H1 (cell line): ENCODE data around the gene OGDH. TPM values are rescaled to one million over a fixed set of nuclear protein-coding genes. Genes with fewer than 3 reads are reported as not detected.

Experiments
- CTCF ChIA-PET: fragments of 300-600 bp; sonication (Branson Sonifier 250); formaldehyde crosslinking; loops from one replicate; lab custom pipeline; 2021; ENCODE audit not compliant: partially characterized antibody; lab: Charles Lee
- POLR2A ChIA-PET: fragments of 300-600 bp; sonication (Branson Sonifier 250); formaldehyde crosslinking; loops from one replicate; lab custom pipeline; 2021; ENCODE audit warnings: inconsistent platforms; ENCODE audit not compliant: partially characterized antibody; lab: Charles Lee
- DNase-seq, 2 experiments: peaks; one replicate each; pipeline versions ENCODE4 v3.0.0 to v3.0.0-alpha.2; 2010 to 2022; ENCODE audit warnings: low spot score in 2 of 2, low read depth in 1 of 2, mixed read lengths in 1 of 2
- FAIRE-seq: peaks from 2 replicates; lab custom pipeline; 2011; peaks lifted over from hg19 to GRCh38; lab: Jason Lieb, UNC
- H2AFZ ChIP-seq: 2 replicates; pipeline ENCODE4 v1.8.1; 2012; ENCODE audit warnings: low read length, inconsistent platforms
- H2AK5ac ChIP-seq: 2 replicates; pipeline ENCODE4 v1.6.1; 2013; ENCODE audit warnings: low read depth, low read length
- H2BK120ac ChIP-seq: replicated peaks from 2 replicates; pipeline ENCODE3; 2013; ENCODE audit warnings: low read depth, low read length, inconsistent platforms
- H2BK12ac ChIP-seq: 2 replicates; pipeline ENCODE4 v1.6.1; 2013; ENCODE audit warnings: low read depth, low read length
- H2BK15ac ChIP-seq: 2 replicates; pipeline ENCODE4 v1.6.1; 2013; ENCODE audit warnings: low read length
- H2BK20ac ChIP-seq: 2 replicates; pipeline ENCODE4 v1.6.1; 2013; ENCODE audit warnings: low read length
- H2BK5ac ChIP-seq: 2 replicates; pipeline ENCODE4 v1.6.1; 2013; ENCODE audit warnings: low read depth, low read length
- H3K14ac ChIP-seq: 2 replicates; pipeline ENCODE4 v1.6.1; 2013; ENCODE audit warnings: inconsistent platforms; ENCODE audit not compliant: insufficient read length
- H3K18ac ChIP-seq: 2 replicates; pipeline ENCODE4 v1.6.1; 2013; ENCODE audit warnings: low read length; ENCODE audit errors: extremely low read depth
- H3K23ac ChIP-seq: 2 replicates; pipeline ENCODE4 v1.6.1; 2013; ENCODE audit warnings: inconsistent platforms; ENCODE audit not compliant: insufficient read length
- H3K23me2 ChIP-seq: 2 replicates; pipeline ENCODE4 v1.6.1; 2013; ENCODE audit warnings: low read depth, low read length
- H3K27ac ChIP-seq: 2 replicates; pipeline ENCODE4 v1.6.1; 2011; ENCODE audit warnings: low read depth, low read length, inconsistent platforms
- H3K27me3 ChIP-seq, 4 experiments: replicated peaks in 1 of 4; 1 replicate in 1 of 4; 2 replicates in 3 of 4; pipeline versions ENCODE4 v1.6.1 to v1.8.1; 2011 to 2013; ENCODE audit warnings: low read length in 3 of 4, mild to moderate bottlenecking in 3 of 4, inconsistent platforms in 2 of 4, mixed read lengths in 2 of 4, moderate library complexity in 1 of 4; ENCODE audit not compliant: control insufficient read depth in 3 of 4, insufficient read depth in 3 of 4; ENCODE audit errors: extremely low read depth in 1 of 4
- H3K36me3 ChIP-seq, 4 experiments: 2 replicates each; pipeline versions ENCODE4 v1.6.1 to v1.8.1; 2011 to 2013; ENCODE audit warnings: mild to moderate bottlenecking in 4 of 4, low read length in 3 of 4, moderate library complexity in 2 of 4, control low read depth in 1 of 4, inconsistent platforms in 1 of 4; ENCODE audit not compliant: insufficient read depth in 4 of 4, control insufficient read depth in 2 of 4
- H3K4ac ChIP-seq: replicated peaks from 2 replicates; pipeline ENCODE3; 2013; ENCODE audit warnings: low read length, low read depth, mixed read lengths, inconsistent platforms; ENCODE audit not compliant: insufficient read length
- H3K4me1 ChIP-seq, 4 experiments: replicated peaks in 1 of 4; 1 replicate in 1 of 4; 2 replicates in 3 of 4; pipeline versions ENCODE4 v1.6.1 to v1.8.1; 2011 to 2013; ENCODE audit warnings: low read length in 3 of 4, inconsistent platforms in 2 of 4, mixed read lengths in 1 of 4; ENCODE audit not compliant: insufficient read depth in 4 of 4, control insufficient read depth in 3 of 4
- H3K4me2 ChIP-seq, 2 experiments: 2 replicates each; pipeline versions ENCODE4 v1.6.1 to v1.8.1; 2011 to 2013; ENCODE audit warnings: low read depth in 2 of 2, low read length in 2 of 2, control low read depth in 1 of 2, inconsistent platforms in 1 of 2, mild to moderate bottlenecking in 1 of 2; ENCODE audit not compliant: insufficient read depth in 1 of 2
- H3K4me3 ChIP-seq, 4 experiments: fragments of 200-600, 300-600 bp in 1 of 4; sonication (generic), shearing (Covaris generic), sonication (Bioruptor Twin) in 1 of 4; 2 replicates each; pipeline versions ENCODE4 v1.5.1 to v1.8.1; 2011 to 2016; ENCODE audit warnings: low read length in 4 of 4, low read depth in 3 of 4, control low read depth in 2 of 4, inconsistent platforms in 2 of 4, mild to moderate bottlenecking in 2 of 4, mixed read lengths in 1 of 4, moderate library complexity in 1 of 4; ENCODE audit not compliant: insufficient read depth in 2 of 4; ENCODE audit errors: extremely low read depth in 1 of 4
- H3K56ac ChIP-seq: replicated peaks from 2 replicates; pipeline ENCODE3; 2013; ENCODE audit warnings: low read depth, mild to moderate bottlenecking, mixed read lengths, low read length, inconsistent platforms; ENCODE audit not compliant: insufficient read length
- H3K79me1 ChIP-seq: 2 replicates; pipeline ENCODE4 v1.6.1; 2013; ENCODE audit warnings: low read depth, low read length, control low read depth
- H3K79me2 ChIP-seq, 2 experiments: 2 replicates each; pipeline versions ENCODE4 v1.6.1 to v1.8.1; 2012 to 2013; ENCODE audit warnings: low read length in 2 of 2, mild to moderate bottlenecking in 2 of 2, inconsistent platforms in 1 of 2; ENCODE audit not compliant: insufficient read depth in 2 of 2, control insufficient read depth in 1 of 2
- H3K9ac ChIP-seq, 4 experiments: replicated peaks in 1 of 4; 1 replicate in 1 of 4; 2 replicates in 3 of 4; pipeline versions ENCODE4 v1.6.1 to v1.8.1; 2011 to 2013; ENCODE audit warnings: low read depth in 3 of 4, low read length in 3 of 4, control low read depth in 2 of 4, mild to moderate bottlenecking in 2 of 4, moderate library complexity in 2 of 4, inconsistent platforms in 1 of 4; ENCODE audit errors: extremely low read depth in 1 of 4
- H3K9me3 ChIP-seq, 2 experiments: 2 replicates each; pipeline versions ENCODE4 v1.6.1 to v1.8.1; 2012 to 2013; ENCODE audit warnings: mild to moderate bottlenecking in 2 of 2, moderate library complexity in 2 of 2, control low read depth in 1 of 2, inconsistent platforms in 1 of 2, low read depth in 1 of 2, low read length in 1 of 2, mixed read lengths in 1 of 2; ENCODE audit not compliant: insufficient read depth in 2 of 2
- H4K20me1 ChIP-seq, 2 experiments: replicated peaks in 1 of 2; 2 replicates each; pipeline versions ENCODE3 to v1.8.1; 2011 to 2013; ENCODE audit warnings: inconsistent platforms in 2 of 2, low read length in 2 of 2, mild to moderate bottlenecking in 1 of 2; ENCODE audit not compliant: insufficient read depth in 2 of 2, control insufficient read depth in 1 of 2
- H4K5ac ChIP-seq: 2 replicates; pipeline ENCODE4 v1.6.1; 2013; ENCODE audit warnings: low read length, low read depth, mixed read lengths, inconsistent platforms; ENCODE audit not compliant: insufficient read length
- H4K8ac ChIP-seq: 2 replicates; pipeline ENCODE4 v1.8.0; 2013; ENCODE audit warnings: mild to moderate bottlenecking, moderate library complexity, low read length, inconsistent platforms; ENCODE audit not compliant: insufficient read depth; ENCODE audit errors: extremely low read depth
- H4K91ac ChIP-seq: replicated peaks from 2 replicates; pipeline ENCODE3; 2013; ENCODE audit warnings: low read length, mixed read lengths, inconsistent platforms; ENCODE audit not compliant: insufficient read length
- ASH2L ChIP-seq: fragments of 200-600, 300-600 bp; sonication (generic); IDR thresholded peaks from one replicate; pipeline ENCODE4 v1.7.1; 2017; ENCODE audit warnings: low read length
- RBBP5 ChIP-seq: IDR thresholded peaks from 2 replicates; pipeline ENCODE4 v1.7.1; 2012; ENCODE audit warnings: low read depth, mild to moderate bottlenecking, inconsistent platforms, low read length, moderate library complexity, borderline replicate concordance
- TBP ChIP-seq: IDR thresholded peaks from 2 replicates; pipeline ENCODE4 v1.6.1; 2011; ENCODE audit warnings: low read depth, low read length, improper control_type of control experiment
- ZNF274 ChIP-seq: IDR thresholded peaks from 2 replicates; pipeline ENCODE4 v1.7.0; 2012; ENCODE audit warnings: low read length, borderline replicate concordance; ENCODE audit errors: extremely low read depth
- WGBS, 2 experiments: shearing (Covaris generic) in 1 of 2; methylation state at CpG; one replicate each; pipeline versions ENCODE4 v1.1.6 to v1.1.7; 2013 to 2015; ENCODE audit warnings: low lambda C conversion rate in 2 of 2, mixed read lengths in 2 of 2, inconsistent platforms in 1 of 2, low coverage in 1 of 2, missing lambda C conversion rate in 1 of 2; ENCODE audit not compliant: insufficient replicate concordance in 2 of 2, insufficient coverage in 1 of 2, insufficient read length in 1 of 2; ENCODE audit errors: extremely low coverage in 1 of 2, missing lambda C conversion rate in 1 of 2; 5-methylcytosine and 5-hydroxymethylcytosine counted together
- polyA plus RNA-seq, 7 experiments: library from polyadenylated mRNA; depleted of rRNA in 3 of 7; stranded (reverse) in 5 of 7; unstranded in 2 of 7; fragments of >200 nt in 5 of 7; fragments of 200-250 nt in 2 of 7; gene quantifications; 1 replicate in 5 of 7; 2 replicates in 1 of 7; 4 replicates in 1 of 7; pipeline versions ENCODE4 v1.2.1 to v1.2.3, GENCODE V29; 2011 to 2013; ENCODE audit warnings: missing spikeins in 2 of 7, mixed read lengths in 2 of 7
- total RNA-seq: library from RNA; stranded (reverse); fragmentation: NEBNext Ultra II Directional; extraction: Animal tissue kit (Norgen Biotek cat#: 25700); gene quantifications from 2 replicates; pipeline ENCODE4 v1.2.1, GENCODE V29; 2021

The OGDH gene
- total and polyA plus RNA-seq, 2 of the 8 experiments (the other 6 are each of a cell fraction or from before 2014, with no cell fraction given), result 71.6 to 91.6 TPM

DNA sequence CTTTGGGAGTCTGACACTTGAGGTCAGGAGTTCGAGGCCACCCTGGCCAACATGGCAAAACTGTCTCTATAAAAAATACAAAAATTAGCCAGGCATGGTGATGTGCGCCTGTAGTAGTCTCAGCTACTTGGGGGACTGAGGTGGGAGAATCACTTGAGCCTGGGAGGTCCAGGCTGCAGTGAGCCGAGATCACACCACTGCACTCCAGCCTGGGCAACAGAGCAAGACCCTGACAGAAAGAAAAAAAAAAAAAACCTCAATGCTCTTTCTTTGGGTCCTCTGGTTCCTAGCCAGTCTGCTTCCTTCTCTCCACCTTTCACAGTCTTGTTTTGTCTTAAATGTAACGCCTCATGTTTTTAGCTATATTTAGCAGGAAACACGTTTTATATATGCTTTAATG, 9.4 kb downstream of the OGDH start:
- TF ChIP-seq ASH2L (no peak), ZNF274 (no peak), RBBP5 (no peak), TBP (no peak)
- Histone ChIP-seq H2BK120ac (no peak overlapping the region), H3K4me3 (no peak overlapping the region), H3K79me2 (peaks cover 11 to 96% of the 10 kb centered on the region in 2 experiments), H3K23me2 (no peaks in the 10 kb centered on the region; the same call in 1 of the 2 replicates), H2AK5ac (no peak overlapping the region), H4K91ac (no peak overlapping the region), H3K79me1 (no peaks in the 10 kb centered on the region; the same call in none of the 2 replicates), H3K9me3 (no peaks in the 10 kb centered on the region), H2AFZ (no peak overlapping the region), H2BK5ac (no peak overlapping the region), H2BK15ac (no peak overlapping the region), H3K56ac (no peak overlapping the region), H3K27ac (no peak overlapping the region), H3K36me3 (no peaks in the 10 kb centered on the region), H3K4ac (no peak overlapping the region), H3K4me1 (no peaks in the 10 kb centered on the region), H3K23ac (no peak overlapping the region), H3K14ac (no peak overlapping the region), H2BK12ac (no peak overlapping the region), H4K8ac (no peak overlapping the region), H2BK20ac (no peak overlapping the region), H3K9ac (no peak overlapping the region), H3K27me3 (no peaks in the 10 kb centered on the region), H4K5ac (no peak overlapping the region), H3K4me2 (no peak overlapping the region), H4K20me1 (peaks cover 0 to 12% of the 10 kb centered on the region in 2 experiments), H3K18ac (no peak overlapping the region)
- ChIA-PET POLR2A (interaction anchor here (1.0 to 1.7 kb wide), 2 partner anchors 8 to 9 kb away, joined by 3 to 5 read pairs; partner anchors contain the start of gene OGDH), CTCF (interaction anchor here (0.6 to 1.6 kb wide), 2 partner anchors 52 to 174 kb away, joined by 3 read pairs; no protein-coding TSS in a partner anchor)
- 88% methylated on average over 5 of the region's 5 CpGs; no CpG with 5 or more reads in 1 of the 2 experiments for WGBS, 2 experiments
- DNase-seq (no peak), FAIRE-seq (no peak)
